ENCODE data around the gene ENPP7.

ENPP7 gene

GRCh38 chr17:79778504-79779083, 47.9 kb downstream of the ENPP7 start:
- no peak for DNase-seq

GRCh38 chr17:79779084-79779529, 48.4 kb downstream of the ENPP7 start:
- DNase-seq, result no peak

GRCh38 chr17:79779661-79780365, 49.1 kb downstream of the ENPP7 start:
- DNase-seq, result no peak

- no peak for DNase-seq
Observed at GRCh38 chr17:79781012-79781650, 50.4 kb downstream of the ENPP7 start.

- no peak for DNase-seq
Observed at GRCh38 chr17:79781736-79782575, 51.2 kb downstream of the ENPP7 start.

GRCh38 chr17:79783891-79784290, 53.1 kb downstream of the ENPP7 start:
- peak; percentile 25 for DNase-seq

- peak; percentile 26 for DNase-seq
Observed at GRCh38 chr17:79784353-79785016, 53.7 kb downstream of the ENPP7 start.

GRCh38 chr17:79785017-79785899, 54.5 kb downstream of the ENPP7 start:
- DNase-seq, result peak; percentile 16

- peak; percentile 20 for DNase-seq
Observed at GRCh38 chr17:79785900-79786810, 55.4 kb downstream of the ENPP7 start.

GRCh38 chr17:79786930-79787643, 56.3 kb downstream of the ENPP7 start:
- DNase-seq, result no peak

GRCh38 chr17:79788455-79788854, 57.7 kb downstream of the ENPP7 start:
- DNase-seq, result no peak

GRCh38 chr17:79788989-79789942, 58.5 kb downstream of the ENPP7 start:
- peak; percentile 35 for DNase-seq

GRCh38 chr17:79789943-79790804, 59.4 kb downstream of the ENPP7 start:
- peak; percentile 41 for DNase-seq

GRCh38 chr17:79790805-79791734, 60.3 kb downstream of the ENPP7 start:
- DNase-seq, result peak; percentile 41

- DNase-seq, result peak; percentile 36
Observed at GRCh38 chr17:79791735-79792161, 61.0 kb downstream of the ENPP7 start.
